ENCODE measurements around the gene NR2F1-AS1.

The NR2F1-AS1 gene

GRCh38 chr5:93382188-93382825 lies 198.7 kb downstream of the NR2F1-AS1 start:
- DNase-seq, result no peak
- in situ Hi-C loops (cut with HindIII; ENCODE audit: low pct_ligation_motif_present, low pct_unique_long_range_greater_than_20kb, low sequenced_read_pairs), result no loop called here

DNA sequence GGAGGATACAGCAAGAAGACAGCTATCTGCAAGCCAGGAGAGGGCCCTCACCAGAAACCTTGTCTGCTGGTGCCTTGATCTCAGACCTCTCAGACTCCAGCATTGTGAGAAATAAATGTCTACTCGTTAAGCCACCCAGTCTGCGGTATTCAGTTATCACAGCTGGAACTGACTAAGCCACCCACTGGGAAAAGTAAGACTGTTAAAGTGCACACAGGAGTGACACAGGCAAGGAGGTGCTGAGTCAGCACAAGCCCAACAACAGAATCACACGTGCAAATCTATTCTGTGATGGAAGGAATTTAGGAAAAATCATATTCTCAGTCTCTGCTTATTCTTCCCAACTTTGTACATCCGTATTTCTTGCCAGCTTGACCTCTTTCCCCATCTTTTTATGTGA lies 200.0 kb downstream of the NR2F1-AS1 start:
- in situ Hi-C loops (cut with HindIII; ENCODE audit: low pct_ligation_motif_present, low pct_unique_long_range_greater_than_20kb, low sequenced_read_pairs), result no loop called here
- DNase-seq, result no peak

- DNase-seq, result no peak
- in situ Hi-C loops (cut with HindIII; ENCODE audit: low pct_ligation_motif_present, low pct_unique_long_range_greater_than_20kb, low sequenced_read_pairs), result no loop called here
Measured at GRCh38 chr5:93378073-93378472, 202.9 kb downstream of the NR2F1-AS1 start.

DNA sequence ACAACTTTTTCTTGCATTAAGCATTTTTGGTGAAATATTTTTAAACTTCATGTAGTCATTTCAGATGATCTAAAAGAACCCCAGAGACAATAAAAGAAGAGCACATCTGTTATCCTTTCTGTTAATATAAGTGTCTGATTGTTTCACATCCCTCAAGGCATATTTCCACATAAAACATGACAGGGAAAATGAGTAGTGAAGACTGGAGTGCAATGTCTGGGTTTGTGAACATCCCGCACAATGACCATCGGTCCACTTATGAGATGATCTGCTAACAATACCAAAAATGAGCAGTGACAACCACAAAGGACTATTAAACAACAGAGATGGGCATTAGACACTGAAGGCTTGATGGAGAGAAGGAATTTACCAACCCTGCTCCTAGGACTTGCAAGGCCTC lies 209.1 kb downstream of the NR2F1-AS1 start:
- in situ Hi-C loops (cut with HindIII; ENCODE audit: low pct_ligation_motif_present, low pct_unique_long_range_greater_than_20kb, low sequenced_read_pairs), result no loop called here
- DNase-seq, result no peak

DNA sequence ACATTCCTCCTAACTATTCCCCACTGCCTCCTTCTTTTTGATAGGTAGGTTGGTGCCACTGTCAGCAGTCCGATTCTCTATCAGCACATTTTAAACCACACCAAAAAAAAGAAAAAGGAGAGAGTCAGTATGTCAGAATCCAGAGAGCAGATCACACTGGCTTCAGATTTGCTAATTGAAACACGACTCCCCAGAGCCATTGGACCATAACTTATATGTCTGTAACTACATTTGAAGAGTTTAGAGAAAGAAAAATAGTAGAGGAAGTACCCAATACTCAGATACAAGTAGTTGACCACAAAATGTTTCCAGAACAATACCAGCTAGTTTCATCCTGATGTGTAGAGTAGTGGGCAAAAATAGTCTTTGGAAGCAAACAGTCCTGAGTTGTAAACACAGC lies 216.6 kb downstream of the NR2F1-AS1 start:
- DNase-seq, result no peak
- in situ Hi-C loops (cut with HindIII; ENCODE audit: low pct_ligation_motif_present, low pct_unique_long_range_greater_than_20kb, low sequenced_read_pairs), result no loop called here

DNA sequence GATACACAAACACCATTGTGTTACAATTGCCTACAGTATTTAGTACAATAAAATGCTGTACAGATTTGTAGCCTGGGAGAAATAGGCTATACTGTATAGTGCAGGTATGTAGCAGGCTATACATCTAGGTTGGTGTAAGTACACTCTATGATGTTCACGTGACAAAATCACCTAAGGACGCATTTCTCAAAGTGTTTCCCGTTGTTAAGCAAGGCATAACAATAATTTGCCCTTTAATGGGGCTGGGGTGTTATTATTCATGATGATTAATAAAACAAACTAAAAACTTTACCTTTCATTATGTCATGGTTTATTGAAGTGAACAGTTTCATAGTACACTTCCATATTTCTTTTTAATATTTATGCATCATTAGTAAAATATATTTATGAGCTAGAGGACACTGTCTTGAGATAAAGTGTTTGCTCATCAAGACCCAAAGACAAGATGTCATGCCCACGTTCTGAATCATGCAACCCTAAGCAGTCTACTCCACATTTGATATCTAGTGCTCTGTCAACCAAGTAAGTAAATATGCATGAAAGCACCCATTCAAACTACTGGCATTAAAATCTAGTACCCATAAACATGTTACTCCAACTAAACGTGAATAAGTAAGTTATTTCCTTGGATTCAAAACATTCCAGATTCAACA lies 220.5 kb downstream of the NR2F1-AS1 start:
- in situ Hi-C loops (cut with HindIII; ENCODE audit: low pct_ligation_motif_present, low pct_unique_long_range_greater_than_20kb, low sequenced_read_pairs), result no loop called here

DNA sequence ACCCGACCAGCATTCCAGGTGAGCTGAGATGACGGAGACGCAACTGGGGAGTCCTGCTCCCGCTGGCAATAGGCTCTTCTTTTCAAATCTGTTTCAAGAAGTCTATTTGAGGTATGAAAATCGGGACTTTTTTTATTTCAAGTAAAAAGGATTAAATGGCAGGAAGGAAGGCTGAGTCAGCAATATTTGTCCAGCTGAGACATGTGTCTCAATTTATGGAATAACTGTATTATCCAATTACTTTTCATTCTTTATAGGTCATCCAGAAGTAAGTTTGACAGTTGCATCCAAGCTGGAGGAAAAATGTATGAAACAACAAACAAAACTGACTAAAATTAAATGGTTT lies 221.1 kb downstream of the NR2F1-AS1 start:
- in situ Hi-C loops (cut with HindIII; ENCODE audit: low pct_ligation_motif_present, low pct_unique_long_range_greater_than_20kb, low sequenced_read_pairs), result no loop called here
- no peak for DNase-seq

More for the DNA sequence above, 220.5 kb downstream of the NR2F1-AS1 start:
- no peak for DNase-seq
